K562 (cell line): Measurements from ENCODE around the gene UBLCP1.

Experiments
- ERF ChIP-seq: fragments of 450-650 bp; formaldehyde crosslinking; IDR thresholded peaks from 2 replicates; pipeline ENCODE4 v1.4.0; 2020; ENCODE audit warnings: mild to moderate bottlenecking, mixed read lengths
- FOXM1 ChIP-seq, 2 experiments: fragments of 450-650 bp in 1 of 2; sonication (generic) in 1 of 2; formaldehyde crosslinking in 1 of 2; IDR thresholded peaks; 2 replicates each; pipeline versions ENCODE4 v1.6.1 to v1.9.0; 2017 to 2022; ENCODE audit warnings: low read depth in 2 of 2, mild to moderate bottlenecking in 2 of 2, missing genetic modification reagents in 1 of 2, moderate library complexity in 1 of 2
- JUN ChIP-seq, 2 experiments: sonication (generic) in 1 of 2; formaldehyde crosslinking in 1 of 2; IDR thresholded peaks; 2 replicates each; pipeline versions ENCODE4 v1.6.1 to v1.8.0; 2012 to 2022; ENCODE audit warnings: borderline replicate concordance in 2 of 2, mild to moderate bottlenecking in 2 of 2, improper control_type of control experiment in 1 of 2, low read depth in 1 of 2, low read length in 1 of 2, missing genetic modification reagents in 1 of 2
- SP2 ChIP-seq: IDR thresholded peaks from 2 replicates; pipeline ENCODE4 v1.6.1; 2011; ENCODE audit warnings: mild to moderate bottlenecking, low read depth, low read length, moderate library complexity; ENCODE audit not compliant: poor library complexity, severe bottlenecking; ENCODE audit errors: extremely low read depth
- TAF1 ChIP-seq: IDR thresholded peaks from 2 replicates; pipeline ENCODE4 v1.6.1; 2011; ENCODE audit warnings: mild to moderate bottlenecking, low read length, moderate library complexity; ENCODE audit not compliant: insufficient read depth, control insufficient read depth, severe bottlenecking; ENCODE audit errors: extremely low read depth
- TBP ChIP-seq: optimal IDR thresholded peaks from 2 replicates; pipeline ENCODE3; 2011; ENCODE audit warnings: low read depth, low read length, improper control_type of control experiment
- YY1 ChIP-seq, 3 experiments: IDR thresholded peaks; 2 replicates each; pipeline ENCODE4 v1.6.1; 2011; ENCODE audit warnings: low read length in 2 of 3, mild to moderate bottlenecking in 2 of 3, moderate library complexity in 2 of 3, borderline replicate concordance in 1 of 3, control low read depth in 1 of 3, low read depth in 1 of 3; ENCODE audit not compliant: insufficient read depth in 3 of 3, insufficient replicate concordance in 2 of 3, control insufficient read depth in 1 of 3, insufficient read length in 1 of 3; ENCODE audit errors: extremely low read depth in 1 of 3
- ZNF121 ChIP-seq: sonication (generic); formaldehyde crosslinking; conservative IDR thresholded peaks from 2 replicates; pipeline ENCODE4 v1.8.0; 2022; ENCODE audit warnings: missing genetic modification reagents
- TF ChIP-seq, protein P1 (sequence below): fragments of 450-650 bp; conservative IDR thresholded peaks from 2 replicates; pipeline ENCODE4 v1.6.1; 2016; ENCODE audit warnings: missing genetic modification characterization, low read depth, mild to moderate bottlenecking, control low read depth, missing compliant biosample characterization
- TF ChIP-seq, protein P2 (sequence below), 2 experiments: fragments of 450-650 bp in 1 of 2; sonication (generic) in 1 of 2; formaldehyde crosslinking in 1 of 2; IDR thresholded peaks in 1 of 2; conservative IDR thresholded peaks in 1 of 2; 2 replicates each; pipeline versions ENCODE4 v1.6.1 to v1.8.1; 2016 to 2023; ENCODE audit warnings: mild to moderate bottlenecking in 2 of 2, moderate library complexity in 2 of 2, inconsistent platforms in 1 of 2, missing genetic modification reagents in 1 of 2
- TF ChIP-seq, protein P3 (sequence below), 2 experiments: fragments of 450-650 bp; formaldehyde crosslinking in 1 of 2; IDR thresholded peaks; 2 replicates each; pipeline versions ENCODE4 v1.4.0 to v1.6.1; 2014 to 2020; ENCODE audit warnings: mild to moderate bottlenecking in 2 of 2, borderline replicate concordance in 1 of 2, low read depth in 1 of 2

DNA sequence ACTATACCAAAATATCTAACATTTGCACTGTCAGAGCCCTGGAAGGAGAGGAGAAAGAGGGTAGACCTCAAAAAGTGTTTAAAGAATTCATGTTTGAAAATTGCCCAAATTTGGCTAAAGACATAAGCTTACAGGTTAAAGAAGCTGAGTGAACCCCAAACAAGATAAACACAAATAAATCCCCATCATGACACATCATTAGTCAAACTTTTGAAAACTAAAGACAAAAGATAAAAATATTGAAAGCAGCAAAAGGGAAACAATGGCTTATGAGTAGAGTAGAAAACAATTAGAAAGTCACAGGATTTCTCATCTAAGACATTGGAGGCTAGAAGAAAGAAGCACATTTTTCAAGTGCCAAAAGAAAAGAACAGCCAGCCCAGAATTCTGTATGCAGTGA, 6.1 kb upstream of the UBLCP1 start:
- TF ChIP-seq JUN (IDR thresholded peaks at IDR 0.05; ENCODE audit: borderline replicate concordance, low read depth, low read length), result no peak
- TF ChIP-seq JUN (CRISPR knock-in tag; IDR thresholded peaks at IDR 0.05; ENCODE audit: borderline replicate concordance), result no peak
- TF ChIP-seq ERF (CRISPR knock-in tag), result no peak
- no peak for TF ChIP-seq YY1 (IDR thresholded peaks at IDR 0.05; ENCODE audit: borderline replicate concordance in 1 of 3, control insufficient read depth in 1 of 3, extremely low read depth in 1 of 3, insufficient read depth in 3 of 3, insufficient read length in 1 of 3, insufficient replicate concordance in 2 of 3, low read depth in 1 of 3, low read length in 2 of 3)
- TF ChIP-seq, protein P1, sequence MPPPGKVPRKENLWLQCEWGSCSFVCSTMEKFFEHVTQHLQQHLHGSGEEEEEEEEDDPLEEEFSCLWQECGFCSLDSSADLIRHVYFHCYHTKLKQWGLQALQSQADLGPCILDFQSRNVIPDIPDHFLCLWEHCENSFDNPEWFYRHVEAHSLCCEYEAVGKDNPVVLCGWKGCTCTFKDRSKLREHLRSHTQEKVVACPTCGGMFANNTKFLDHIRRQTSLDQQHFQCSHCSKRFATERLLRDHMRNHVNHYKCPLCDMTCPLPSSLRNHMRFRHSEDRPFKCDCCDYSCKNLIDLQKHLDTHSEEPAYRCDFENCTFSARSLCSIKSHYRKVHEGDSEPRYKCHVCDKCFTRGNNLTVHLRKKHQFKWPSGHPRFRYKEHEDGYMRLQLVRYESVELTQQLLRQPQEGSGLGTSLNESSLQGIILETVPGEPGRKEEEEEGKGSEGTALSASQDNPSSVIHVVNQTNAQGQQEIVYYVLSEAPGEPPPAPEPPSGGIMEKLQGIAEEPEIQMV (tag), result no peak
- TF ChIP-seq FOXM1 (IDR thresholded peaks at IDR 0.05; ENCODE audit: low read depth), result no peak
- no peak for TF ChIP-seq FOXM1 (CRISPR knock-in tag; IDR thresholded peaks at IDR 0.05; ENCODE audit: low read depth)
- no peak for TF ChIP-seq ZNF121 (CRISPR knock-in tag)
- TF ChIP-seq, protein P2, sequence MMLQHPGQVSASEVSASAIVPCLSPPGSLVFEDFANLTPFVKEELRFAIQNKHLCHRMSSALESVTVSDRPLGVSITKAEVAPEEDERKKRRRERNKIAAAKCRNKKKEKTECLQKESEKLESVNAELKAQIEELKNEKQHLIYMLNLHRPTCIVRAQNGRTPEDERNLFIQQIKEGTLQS (IDR thresholded peaks at IDR 0.05), result no peak
- TF ChIP-seq, protein P2 (CRISPR knock-in tag; conservative IDR thresholded peaks at IDR 0.05), result no peak
- TF ChIP-seq TBP, result no peak
- TF ChIP-seq, protein P3, sequence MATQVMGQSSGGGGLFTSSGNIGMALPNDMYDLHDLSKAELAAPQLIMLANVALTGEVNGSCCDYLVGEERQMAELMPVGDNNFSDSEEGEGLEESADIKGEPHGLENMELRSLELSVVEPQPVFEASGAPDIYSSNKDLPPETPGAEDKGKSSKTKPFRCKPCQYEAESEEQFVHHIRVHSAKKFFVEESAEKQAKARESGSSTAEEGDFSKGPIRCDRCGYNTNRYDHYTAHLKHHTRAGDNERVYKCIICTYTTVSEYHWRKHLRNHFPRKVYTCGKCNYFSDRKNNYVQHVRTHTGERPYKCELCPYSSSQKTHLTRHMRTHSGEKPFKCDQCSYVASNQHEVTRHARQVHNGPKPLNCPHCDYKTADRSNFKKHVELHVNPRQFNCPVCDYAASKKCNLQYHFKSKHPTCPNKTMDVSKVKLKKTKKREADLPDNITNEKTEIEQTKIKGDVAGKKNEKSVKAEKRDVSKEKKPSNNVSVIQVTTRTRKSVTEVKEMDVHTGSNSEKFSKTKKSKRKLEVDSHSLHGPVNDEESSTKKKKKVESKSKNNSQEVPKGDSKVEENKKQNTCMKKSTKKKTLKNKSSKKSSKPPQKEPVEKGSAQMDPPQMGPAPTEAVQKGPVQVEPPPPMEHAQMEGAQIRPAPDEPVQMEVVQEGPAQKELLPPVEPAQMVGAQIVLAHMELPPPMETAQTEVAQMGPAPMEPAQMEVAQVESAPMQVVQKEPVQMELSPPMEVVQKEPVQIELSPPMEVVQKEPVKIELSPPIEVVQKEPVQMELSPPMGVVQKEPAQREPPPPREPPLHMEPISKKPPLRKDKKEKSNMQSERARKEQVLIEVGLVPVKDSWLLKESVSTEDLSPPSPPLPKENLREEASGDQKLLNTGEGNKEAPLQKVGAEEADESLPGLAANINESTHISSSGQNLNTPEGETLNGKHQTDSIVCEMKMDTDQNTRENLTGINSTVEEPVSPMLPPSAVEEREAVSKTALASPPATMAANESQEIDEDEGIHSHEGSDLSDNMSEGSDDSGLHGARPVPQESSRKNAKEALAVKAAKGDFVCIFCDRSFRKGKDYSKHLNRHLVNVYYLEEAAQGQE (IDR thresholded peaks at IDR 0.05; ENCODE audit: borderline replicate concordance), result no peak
- TF ChIP-seq, protein P3 (CRISPR knock-in tag; IDR thresholded peaks at IDR 0.05; ENCODE audit: low read depth), result no peak
- TF ChIP-seq SP2, result no peak
- TF ChIP-seq TAF1, result no peak
